HT-29 (cell line): Measurements from ENCODE around the gene GIPC3. TPM values are rescaled to one million over a fixed set of nuclear protein-coding genes. Genes with fewer than 3 reads are reported as not detected.

Source experiments
- DNase-seq: peaks from one replicate; pipeline ENCODE4 v3.0.0-alpha.2; 2015; ENCODE audit warnings: low spot score
- total RNA-seq: library from RNA; depleted of rRNA; stranded (reverse); fragments of >200 nt; shearing (Covaris generic); gene quantifications from 2 replicates; pipeline ENCODE4 v1.2.3, GENCODE V29; 2014; rRNA removed

GIPC3 gene, protein sequence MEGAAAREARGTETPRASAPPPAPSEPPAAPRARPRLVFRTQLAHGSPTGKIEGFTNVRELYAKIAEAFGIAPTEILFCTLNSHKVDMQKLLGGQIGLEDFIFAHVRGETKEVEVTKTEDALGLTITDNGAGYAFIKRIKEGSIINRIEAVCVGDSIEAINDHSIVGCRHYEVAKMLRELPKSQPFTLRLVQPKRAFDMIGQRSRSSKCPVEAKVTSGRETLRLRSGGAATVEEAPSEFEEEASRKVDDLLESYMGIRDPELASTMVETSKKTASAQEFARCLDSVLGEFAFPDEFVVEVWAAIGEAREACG
- total RNA-seq: not detected in 2 replicates

- DNase-seq: no peak
These were observed at the start of gene GIPC3 for GRCh38 chr19:3585301-3586126. TSS of gene GIPC3 (plus strand) at chr19:3585478. CDS start at chr19:3585598, 120 bp downstream.

GRCh38 chr19:3535563-3535965 lies 49.7 kb upstream of the GIPC3 start:
- DNase-seq: no peak

DNA sequence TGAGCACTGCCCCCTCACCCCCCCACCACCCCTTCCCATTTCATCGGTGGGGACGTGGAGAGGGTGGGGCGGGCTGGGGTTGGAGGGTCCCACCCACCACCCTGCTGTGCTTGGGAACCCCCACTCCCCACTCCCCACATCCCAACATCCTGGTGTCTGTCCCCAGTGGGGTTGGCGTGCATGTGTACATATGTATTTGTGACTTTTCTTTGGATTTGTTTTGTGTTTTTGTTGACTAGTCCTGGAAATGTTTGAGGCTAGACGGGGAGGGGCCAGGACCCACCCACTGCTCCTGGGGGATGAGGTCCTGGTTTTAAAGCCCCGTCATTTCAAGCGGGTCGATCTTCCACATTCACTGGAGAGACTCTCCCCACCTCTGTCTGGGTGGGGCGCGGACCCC lies 49.3 kb upstream of the GIPC3 start:
- DNase-seq: no peak

GRCh38 chr19:3536429-3537100 lies 48.7 kb upstream of the GIPC3 start:
- no peak for DNase-seq

GRCh38 chr19:3537101-3537437 lies 48.2 kb upstream of the GIPC3 start:
- DNase-seq: no peak

- DNase-seq: no peak
These were observed 47.6 kb upstream of the GIPC3 start for GRCh38 chr19:3537438-3538240.

DNA sequence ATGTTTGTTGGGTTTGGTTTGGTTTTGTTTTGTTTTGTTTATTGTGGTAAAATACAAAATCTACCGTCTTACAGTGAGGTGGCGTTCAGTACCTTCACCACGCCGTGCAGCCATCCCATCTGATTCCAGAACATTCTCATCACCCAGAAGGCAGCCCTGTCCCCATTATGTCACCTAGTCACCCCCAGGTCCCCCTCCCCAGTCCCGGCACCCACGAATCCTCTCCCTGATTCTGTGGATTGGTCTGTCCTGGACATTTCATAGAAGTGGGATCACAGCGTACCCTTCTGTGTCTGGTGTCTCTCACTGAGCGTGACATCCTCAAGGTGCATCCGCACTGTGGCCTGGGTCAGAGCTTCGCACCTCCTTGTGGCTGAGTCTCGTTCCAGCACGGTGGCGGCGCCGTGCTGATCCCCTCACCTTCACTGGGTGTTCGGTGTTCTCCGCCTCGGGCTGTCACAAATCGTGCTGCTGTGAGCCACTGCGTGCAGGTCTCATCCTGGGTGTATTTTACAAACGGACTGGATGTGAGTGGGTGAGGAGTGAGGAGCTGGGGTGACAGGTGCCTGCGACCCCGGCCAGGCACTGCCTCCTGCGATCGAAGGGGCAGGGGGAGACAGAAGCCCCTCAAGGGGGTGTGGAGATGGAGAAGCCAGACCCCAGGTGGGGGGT lies 46.9 kb upstream of the GIPC3 start:
- no peak for DNase-seq

GRCh38 chr19:3538965-3539755 lies 46.1 kb upstream of the GIPC3 start, which contains the start of gene TEKTIP1:
TSS of gene TEKTIP1 (plus strand) at chr19:3539174. CDS start at chr19:3539178, 4 bp downstream.
- no peak for DNase-seq

DNA sequence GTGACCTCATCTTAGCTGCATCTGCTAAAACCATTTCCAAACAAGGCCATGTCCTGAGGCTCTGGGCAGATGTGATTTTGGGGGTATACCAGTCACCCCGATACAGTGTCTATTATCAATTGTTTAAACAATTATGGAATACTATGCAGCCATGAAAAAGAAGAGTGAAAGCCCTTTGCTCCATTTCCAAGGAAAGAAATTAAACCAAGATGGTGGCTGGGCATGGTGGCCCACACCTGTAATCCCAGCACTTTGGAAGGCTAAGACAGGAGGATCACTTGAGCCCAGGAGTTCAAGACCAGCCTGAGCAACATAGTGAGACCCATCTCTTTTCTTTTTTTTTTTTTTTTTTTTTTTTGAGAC lies 45.5 kb upstream of the GIPC3 start:
- no peak for DNase-seq

DNA sequence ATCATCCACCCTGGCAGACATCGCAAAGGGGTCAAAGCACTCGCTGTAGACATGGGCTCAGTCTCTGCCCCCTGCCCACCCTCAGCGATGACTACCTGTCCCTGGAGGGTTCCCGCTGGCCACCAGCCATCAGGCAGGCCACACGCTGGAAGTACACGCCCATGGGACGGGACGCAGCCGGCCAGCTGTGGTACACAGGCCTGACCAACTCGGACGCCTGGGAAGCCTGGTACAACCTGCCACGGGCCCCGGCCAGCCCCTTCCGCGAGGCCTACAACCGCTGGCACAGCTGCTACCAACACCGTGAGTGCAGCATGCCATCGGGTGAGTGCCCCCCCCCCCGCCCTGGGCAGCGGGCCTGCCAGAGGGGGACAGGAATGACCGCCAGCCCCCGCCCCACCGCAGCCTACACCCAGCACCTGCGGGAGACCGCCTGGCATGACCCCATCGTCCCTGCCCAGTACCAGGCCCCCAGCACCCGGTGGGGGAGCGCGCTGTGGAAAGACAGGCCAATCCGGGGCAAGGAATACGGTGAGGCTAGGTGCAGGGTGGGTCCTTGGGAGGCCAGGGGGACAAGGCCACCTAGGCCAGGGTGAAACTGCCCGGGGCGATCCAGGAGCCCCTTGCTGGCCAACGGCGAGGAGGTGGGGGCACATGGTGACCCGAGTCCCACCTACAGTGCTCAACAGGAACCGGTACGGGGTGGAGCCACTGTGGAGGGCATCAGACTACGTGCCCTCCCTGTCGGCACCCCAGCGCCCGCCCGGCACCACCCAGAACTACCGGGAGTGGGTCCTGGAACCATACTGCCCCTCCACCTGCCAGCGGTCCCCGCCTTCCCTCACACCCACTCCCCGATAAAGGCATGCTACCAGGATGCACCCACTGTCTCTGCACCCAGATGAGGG lies 41.9 kb upstream of the GIPC3 start:
- no peak for DNase-seq

GRCh38 chr19:3544058-3544376 lies 41.3 kb upstream of the GIPC3 start:
- no peak for DNase-seq

- DNase-seq: peak; percentile 56
These were observed 40.3 kb upstream of the GIPC3 start for GRCh38 chr19:3544742-3545668.

GRCh38 chr19:3545669-3546034 lies 39.6 kb upstream of the GIPC3 start:
- DNase-seq: no peak

- DNase-seq: no peak
These were observed 39.2 kb upstream of the GIPC3 start for GRCh38 chr19:3546119-3546518.

DNA sequence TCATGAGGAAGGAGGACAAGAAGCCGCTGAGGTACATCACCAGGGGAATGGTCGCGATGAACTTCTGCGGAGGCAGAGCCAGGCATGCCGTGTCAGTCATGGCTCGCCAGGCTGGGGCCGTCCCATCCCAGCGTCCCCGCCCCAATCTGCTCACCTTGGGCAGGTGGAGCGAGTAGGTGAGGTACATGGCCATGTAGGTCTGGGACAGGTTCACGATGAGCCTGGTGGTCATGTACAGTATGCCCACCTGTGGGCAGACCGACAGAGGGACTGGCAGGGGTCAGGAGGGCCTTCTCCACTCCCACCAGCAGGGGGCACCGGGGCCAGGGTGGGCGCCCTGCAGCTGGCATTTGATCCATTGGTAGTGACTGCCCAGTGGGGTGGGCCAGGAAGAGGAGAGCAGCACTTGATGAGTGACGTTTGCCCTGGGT lies 38.0 kb upstream of the GIPC3 start:
- DNase-seq: no peak

DNA sequence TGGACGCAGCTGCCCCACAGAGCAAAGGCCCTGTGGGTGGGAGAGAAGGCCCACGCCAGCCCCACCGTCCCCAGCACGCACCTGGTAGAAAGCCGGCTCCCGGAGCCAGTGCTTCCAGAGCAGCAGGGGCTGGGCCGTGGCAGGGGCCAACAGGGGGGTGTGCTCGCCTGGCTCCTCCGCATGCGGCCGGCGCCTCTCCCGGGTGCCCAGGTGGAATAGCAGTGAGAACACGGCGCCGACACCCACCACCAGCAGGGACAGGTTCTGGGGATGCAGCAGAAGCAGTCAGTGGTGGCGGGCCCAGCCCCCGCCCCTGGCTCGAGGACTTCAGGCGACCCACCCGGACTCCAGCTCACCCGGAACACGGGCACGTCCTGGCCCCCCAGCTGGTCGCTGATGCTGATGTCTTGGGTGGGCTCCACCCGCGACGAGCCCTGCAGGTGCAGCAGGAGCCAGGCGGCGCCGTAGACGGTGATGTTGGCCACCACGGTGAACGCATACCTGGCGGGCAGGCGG lies 37.5 kb upstream of the GIPC3 start:
- no peak for DNase-seq

DNA sequence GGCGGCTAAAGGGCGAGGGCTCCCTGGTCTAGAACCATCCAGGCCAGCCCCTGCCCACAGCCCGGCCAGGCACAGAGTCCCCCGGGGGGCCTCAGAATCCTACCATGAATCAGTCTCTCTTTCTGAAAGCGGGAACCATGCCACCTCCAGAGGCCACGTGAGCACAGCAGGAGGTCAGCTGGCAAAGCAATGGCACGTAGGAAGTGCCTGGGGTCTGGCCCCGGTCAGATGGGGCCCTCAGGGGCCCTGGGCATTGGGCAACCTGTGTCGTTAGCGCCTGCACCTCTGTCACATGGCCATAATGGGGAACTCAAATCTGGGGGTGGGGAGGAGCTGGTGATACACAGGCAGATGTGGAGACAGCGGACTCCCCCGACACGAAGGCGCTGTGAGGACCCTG lies 36.7 kb upstream of the GIPC3 start:
- no peak for DNase-seq

DNA sequence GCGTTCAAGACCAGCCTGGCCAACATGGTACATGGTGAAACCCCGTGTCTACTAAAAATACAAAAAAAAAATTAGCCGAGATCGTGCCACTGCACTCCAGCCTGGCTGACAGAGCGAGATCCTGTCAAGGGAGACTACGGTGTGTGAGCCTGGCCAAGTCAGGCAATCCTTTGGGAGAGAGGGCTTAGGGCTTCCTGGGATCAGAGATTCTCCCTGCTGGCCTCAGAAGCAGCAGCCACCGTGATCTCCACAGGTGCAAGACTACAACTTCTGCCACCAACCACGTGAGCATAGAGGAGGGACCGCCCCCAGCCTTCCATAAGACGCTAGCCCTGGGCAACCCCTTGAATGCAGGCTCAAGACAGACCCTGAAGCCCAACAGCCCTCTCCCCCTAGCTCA lies 35.5 kb upstream of the GIPC3 start:
- no peak for DNase-seq
